Lung (tissue), 16 donors: ENCODE measurements around the gene SFRP2. TPM values are rescaled to one million over a fixed set of nuclear protein-coding genes. Genes with fewer than 3 reads are reported as not detected.

Experiments
- ATAC-seq: fragments of 200-7000 bp; cut with Tn5 transposase; one replicate; pipeline ENCODE4 v1.9.1; 2020; ENCODE audit warnings: moderate number of reproducible peaks; ENCODE audit not compliant: insufficient read depth, low FRiP score
- DNase-seq, 3 donors: peaks; one replicate each; pipeline ENCODE4 v3.0.0-alpha.2; 2013 to 2017
- H3K27ac ChIP-seq, 2 donors: one replicate each; pipeline ENCODE4 v1.5.1; 2013; ENCODE audit warnings: mild to moderate bottlenecking in 2 of 2, moderate library complexity in 2 of 2, control low read depth in 1 of 2, inconsistent platforms in 1 of 2, low read depth in 1 of 2, low read length in 1 of 2
- H3K27me3 ChIP-seq, 3 donors: one replicate each; pipeline ENCODE4 v1.5.1; 2013; ENCODE audit warnings: low read length in 2 of 3; ENCODE audit not compliant: control insufficient read depth in 3 of 3, insufficient read depth in 3 of 3
- H3K36me3 ChIP-seq, 4 donors: one replicate each; pipeline ENCODE4 v1.5.1; 2013; ENCODE audit warnings: low read length in 4 of 4, mild to moderate bottlenecking in 1 of 4, moderate library complexity in 1 of 4; ENCODE audit not compliant: control insufficient read depth in 4 of 4, insufficient read depth in 4 of 4
- H3K4me1 ChIP-seq, 5 donors: one replicate each; pipeline ENCODE4 v1.5.1; 2013; ENCODE audit warnings: low read length in 5 of 5, mild to moderate bottlenecking in 2 of 5, moderate library complexity in 1 of 5; ENCODE audit not compliant: control insufficient read depth in 5 of 5, insufficient read depth in 5 of 5
- H3K4me3 ChIP-seq: one replicate; pipeline ENCODE4 v1.5.1; 2013; ENCODE audit warnings: mild to moderate bottlenecking, control low read depth, moderate library complexity
- H3K9ac ChIP-seq, 2 donors: one replicate each; pipeline ENCODE4 v1.5.1; 2013; ENCODE audit warnings: low read length in 2 of 2, control low read depth in 1 of 2; ENCODE audit not compliant: insufficient read depth in 1 of 2
- H3K9me3 ChIP-seq, 4 donors: one replicate each; pipeline ENCODE4 v1.5.1; 2013; ENCODE audit warnings: low read length in 3 of 4, mild to moderate bottlenecking in 1 of 4, moderate library complexity in 1 of 4; ENCODE audit not compliant: control insufficient read depth in 4 of 4, insufficient read depth in 3 of 4
- WGBS, 2 donors: extraction: QIAGEN DNeasy Blood & Tissue Kit; methylation state at CpG; one replicate each; pipeline ENCODE4 v1.1.7; 2013; 5-methylcytosine and 5-hydroxymethylcytosine counted together
- long read RNA-seq, 5 donors: transcript quantifications; one replicate each; lab custom pipeline, GENCODE V29; 2026
- polyA plus RNA-seq, 2 donors: library from polyadenylated mRNA; stranded (reverse); fragments of 200-250 nt; gene quantifications; one replicate each; pipeline ENCODE4 v1.2.1, GENCODE V29; 2013
- total RNA-seq, 2 donors: library from RNA; depleted of rRNA in 1 of 2; stranded (reverse); fragments of >200 nt in 1 of 2; gene quantifications; one replicate each; pipeline ENCODE4 v1.2.1, GENCODE V29; 2014 to 2021
- TF ChIP-seq, protein P1 (sequence below): IDR thresholded peaks from 2 replicates; pipeline ENCODE4 v1.5.1; 2012; ENCODE audit warnings: mild to moderate bottlenecking; ENCODE audit errors: control extremely low read depth, extremely low read depth
- donor health status: control.
- donor health status: control.
- donor health status: Bipolar disorder and iron deficiency.
- donor health status: healthy.
- donor health status: DM: yes; HTN: yes; CAD: no.

The SFRP2 gene, protein sequence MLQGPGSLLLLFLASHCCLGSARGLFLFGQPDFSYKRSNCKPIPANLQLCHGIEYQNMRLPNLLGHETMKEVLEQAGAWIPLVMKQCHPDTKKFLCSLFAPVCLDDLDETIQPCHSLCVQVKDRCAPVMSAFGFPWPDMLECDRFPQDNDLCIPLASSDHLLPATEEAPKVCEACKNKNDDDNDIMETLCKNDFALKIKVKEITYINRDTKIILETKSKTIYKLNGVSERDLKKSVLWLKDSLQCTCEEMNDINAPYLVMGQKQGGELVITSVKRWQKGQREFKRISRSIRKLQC
- total RNA-seq (1 to 10 TPM; 5.6 to 7.4 TPM), polyA plus RNA-seq (10 to 100 TPM in 1 of 2 donors, under 1 TPM in 1; 0.68 to 17.4 TPM)
- long read RNA-seq, donor 1, partial matches to known transcripts = 0 of 3 reads
- long read RNA-seq, donor 1, other reads (novel, unspliced or antisense) = 0 of 3 reads
- long read RNA-seq, donor 2, partial matches to known transcripts = 0 of 2 reads
- long read RNA-seq, donor 2, other reads (novel, unspliced or antisense) = 0 of 2 reads
- long read RNA-seq, donor 3, partial matches to known transcripts = 0 of 2 reads
- long read RNA-seq, donor 3, other reads (novel, unspliced or antisense) = 0 of 2 reads
- long read RNA-seq, donor 4, transcript SFRP2-201 (3 exons, 2,032 nt) = major isoform, 8 of 8 reads
- long read RNA-seq, donor 4, partial matches to known transcripts = 0 of 8 reads
- long read RNA-seq, donor 4, other reads (novel, unspliced or antisense) = 0 of 8 reads
- long read RNA-seq, donor 5 = 0 reads

DNA sequence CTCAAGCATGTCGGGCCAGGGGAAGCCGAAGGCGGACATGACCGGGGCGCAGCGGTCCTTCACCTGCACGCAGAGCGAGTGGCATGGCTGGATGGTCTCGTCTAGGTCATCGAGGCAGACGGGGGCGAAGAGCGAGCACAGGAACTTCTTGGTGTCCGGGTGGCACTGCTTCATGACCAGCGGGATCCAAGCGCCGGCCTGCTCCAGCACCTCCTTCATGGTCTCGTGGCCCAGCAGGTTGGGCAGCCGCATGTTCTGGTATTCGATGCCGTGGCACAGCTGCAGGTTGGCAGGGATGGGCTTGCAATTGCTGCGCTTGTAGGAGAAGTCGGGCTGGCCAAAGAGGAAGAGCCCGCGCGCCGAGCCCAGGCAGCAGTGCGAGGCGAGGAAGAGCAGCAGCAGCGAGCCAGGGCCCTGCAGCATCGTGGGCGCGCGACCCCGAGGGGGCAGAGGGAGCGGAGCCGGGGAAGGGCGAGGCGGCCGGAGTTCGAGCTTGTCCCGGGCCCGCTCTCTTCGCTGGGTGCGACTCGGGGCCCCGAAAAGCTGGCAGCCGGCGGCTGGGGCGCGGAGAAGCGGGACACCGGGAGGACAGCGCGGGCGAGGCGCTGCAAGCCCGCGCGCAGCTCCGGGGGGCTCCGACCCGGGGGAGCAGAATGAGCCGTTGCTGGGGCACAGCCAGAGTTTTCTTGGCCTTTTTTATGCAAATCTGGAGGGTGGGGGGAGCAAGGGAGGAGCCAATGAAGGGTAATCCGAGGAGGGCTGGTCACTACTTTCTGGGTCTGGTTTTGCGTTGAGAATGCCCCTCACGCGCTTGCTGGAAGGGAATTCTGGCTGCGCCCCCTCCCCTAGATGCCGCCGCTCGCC, at the start of gene SFRP2:
SFRP2 (minus strand) TSS at position 671 of the 864 bp plus-strand sequence; CDS start at position 423, 248 bp downstream.
- no peak within 1 kb of the TSS for H3K4me3 ChIP-seq
- H3K9ac ChIP-seq = no peak within 1 kb of the TSS
- ATAC-seq (no peak), DNase-seq (peak; percentile 79 to 88 (median 86))
- TF ChIP-seq, protein P1, sequence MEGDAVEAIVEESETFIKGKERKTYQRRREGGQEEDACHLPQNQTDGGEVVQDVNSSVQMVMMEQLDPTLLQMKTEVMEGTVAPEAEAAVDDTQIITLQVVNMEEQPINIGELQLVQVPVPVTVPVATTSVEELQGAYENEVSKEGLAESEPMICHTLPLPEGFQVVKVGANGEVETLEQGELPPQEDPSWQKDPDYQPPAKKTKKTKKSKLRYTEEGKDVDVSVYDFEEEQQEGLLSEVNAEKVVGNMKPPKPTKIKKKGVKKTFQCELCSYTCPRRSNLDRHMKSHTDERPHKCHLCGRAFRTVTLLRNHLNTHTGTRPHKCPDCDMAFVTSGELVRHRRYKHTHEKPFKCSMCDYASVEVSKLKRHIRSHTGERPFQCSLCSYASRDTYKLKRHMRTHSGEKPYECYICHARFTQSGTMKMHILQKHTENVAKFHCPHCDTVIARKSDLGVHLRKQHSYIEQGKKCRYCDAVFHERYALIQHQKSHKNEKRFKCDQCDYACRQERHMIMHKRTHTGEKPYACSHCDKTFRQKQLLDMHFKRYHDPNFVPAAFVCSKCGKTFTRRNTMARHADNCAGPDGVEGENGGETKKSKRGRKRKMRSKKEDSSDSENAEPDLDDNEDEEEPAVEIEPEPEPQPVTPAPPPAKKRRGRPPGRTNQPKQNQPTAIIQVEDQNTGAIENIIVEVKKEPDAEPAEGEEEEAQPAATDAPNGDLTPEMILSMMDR = no peak
- H3K4me1 ChIP-seq = peaks cover 0 to 57% (median 11%) of the 10 kb centered on the region in 5 donors
- H3K27me3 ChIP-seq = peaks cover 5 to 45% (median 43%) of the 10 kb centered on the region in 3 donors
- no peak within 1 kb of the TSS for H3K27ac ChIP-seq
- WGBS, 2 donors = 2 to 4% methylated on average over 69 to 72 of the region's 72 CpGs
- peaks cover 0 to 2% (median 0%) of the 10 kb centered on the region in 4 donors for H3K9me3 ChIP-seq
- no peaks in the 10 kb centered on the region for H3K36me3 ChIP-seq

DNA sequence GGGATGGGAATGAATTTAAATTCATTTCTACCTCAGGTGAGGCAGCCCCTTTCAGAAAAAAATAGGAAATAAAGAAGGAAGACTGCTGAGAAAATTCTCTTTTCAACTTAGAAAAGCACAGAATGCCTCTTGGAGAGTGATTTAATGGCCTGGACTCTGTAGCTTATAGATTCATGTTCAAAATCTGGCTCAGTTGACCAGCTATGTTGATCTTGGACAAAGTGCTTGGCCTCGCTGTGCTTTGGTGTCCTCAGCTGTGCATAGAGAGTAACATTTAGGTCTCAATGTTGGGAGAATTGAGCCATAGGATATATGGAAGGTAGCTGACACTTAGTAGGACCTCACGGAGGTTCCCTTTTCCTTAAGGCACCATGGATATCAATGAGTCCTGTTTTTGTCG, 49.7 kb upstream of the SFRP2 start:
- H3K36me3 ChIP-seq = no peaks in the 10 kb centered on the region
- DNase-seq = no peak
- 65 to 77% methylated on average over 3 of the region's 3 CpGs for WGBS, 2 donors
- no peak overlapping the region for H3K27ac ChIP-seq
- no peaks in the 10 kb centered on the region for H3K4me1 ChIP-seq
- no peak overlapping the region for H3K4me3 ChIP-seq
- TF ChIP-seq, protein P1 = no peak
- peaks cover 0 to 3% (median 0%) of the 10 kb centered on the region in 3 donors for H3K27me3 ChIP-seq
- H3K9ac ChIP-seq = no peak overlapping the region
- no peak for ATAC-seq
- H3K9me3 ChIP-seq = no peaks in the 10 kb centered on the region

DNA sequence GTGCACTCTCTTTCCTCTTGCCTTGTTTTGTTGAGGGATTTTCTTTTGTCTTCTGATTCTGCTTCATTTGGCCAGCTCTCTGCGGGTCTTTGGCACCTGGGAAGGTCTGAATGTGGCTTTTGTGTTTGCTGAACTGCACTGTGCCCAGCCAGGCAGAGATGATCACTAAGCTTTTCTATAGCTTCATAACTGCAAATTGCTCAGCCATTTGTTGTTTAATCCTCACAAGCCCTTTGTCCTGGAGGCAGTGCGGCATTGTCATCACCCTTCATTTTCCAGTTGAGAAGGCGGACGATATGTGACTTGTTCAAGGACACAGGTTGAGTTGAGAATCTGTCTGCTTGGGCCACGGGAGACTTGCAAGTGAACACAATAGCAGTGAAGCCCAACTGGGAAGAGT, 46.0 kb upstream of the SFRP2 start:
- DNase-seq = no peak
- H3K27ac ChIP-seq = no peak overlapping the region
- H3K9me3 ChIP-seq = no peaks in the 10 kb centered on the region
- H3K27me3 ChIP-seq = peaks cover 0 to 3% (median 0%) of the 10 kb centered on the region in 3 donors
- TF ChIP-seq, protein P1 = no peak
- no peaks in the 10 kb centered on the region for H3K36me3 ChIP-seq
- H3K4me1 ChIP-seq = peaks cover 0 to 5% (median 0%) of the 10 kb centered on the region in 5 donors
- no peak overlapping the region for H3K4me3 ChIP-seq
- WGBS, 2 donors = 90% methylated on average over 5 of the region's 5 CpGs
- no peak overlapping the region for H3K9ac ChIP-seq
- ATAC-seq = no peak
